ENCODE results near the gene SMYD2.

SMYD2 gene

GRCh38 chr1:214310777-214311690 lies 30.1 kb downstream of the SMYD2 start:
- ChIA-PET POLR2A (no interaction called here), CTCF (interaction anchor here (1.1 to 12.6 kb wide), 3 partner anchors 12 to 50 kb away, joined by 3 to 235 read pairs (median 13); no protein-coding TSS in a partner anchor)
- TF ChIP-seq, protein P1, sequence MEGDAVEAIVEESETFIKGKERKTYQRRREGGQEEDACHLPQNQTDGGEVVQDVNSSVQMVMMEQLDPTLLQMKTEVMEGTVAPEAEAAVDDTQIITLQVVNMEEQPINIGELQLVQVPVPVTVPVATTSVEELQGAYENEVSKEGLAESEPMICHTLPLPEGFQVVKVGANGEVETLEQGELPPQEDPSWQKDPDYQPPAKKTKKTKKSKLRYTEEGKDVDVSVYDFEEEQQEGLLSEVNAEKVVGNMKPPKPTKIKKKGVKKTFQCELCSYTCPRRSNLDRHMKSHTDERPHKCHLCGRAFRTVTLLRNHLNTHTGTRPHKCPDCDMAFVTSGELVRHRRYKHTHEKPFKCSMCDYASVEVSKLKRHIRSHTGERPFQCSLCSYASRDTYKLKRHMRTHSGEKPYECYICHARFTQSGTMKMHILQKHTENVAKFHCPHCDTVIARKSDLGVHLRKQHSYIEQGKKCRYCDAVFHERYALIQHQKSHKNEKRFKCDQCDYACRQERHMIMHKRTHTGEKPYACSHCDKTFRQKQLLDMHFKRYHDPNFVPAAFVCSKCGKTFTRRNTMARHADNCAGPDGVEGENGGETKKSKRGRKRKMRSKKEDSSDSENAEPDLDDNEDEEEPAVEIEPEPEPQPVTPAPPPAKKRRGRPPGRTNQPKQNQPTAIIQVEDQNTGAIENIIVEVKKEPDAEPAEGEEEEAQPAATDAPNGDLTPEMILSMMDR (IDR thresholded peaks at IDR 0.05; ENCODE audit: control extremely low read depth, extremely low read depth, low read depth, missing control alignments) = no peak
- no peak for DNase-seq (ENCODE audit: extremely low spot score)

GRCh38 chr1:214312530-214313051 lies 31.6 kb downstream of the SMYD2 start:
- TF ChIP-seq, protein P1 (IDR thresholded peaks at IDR 0.05; ENCODE audit: control extremely low read depth, extremely low read depth, low read depth, missing control alignments) = no peak
- POLR2A ChIA-PET = interaction anchor here (0.6 kb wide), 1 partner anchor 1695 kb away, joined by 3 read pairs; no protein-coding TSS in a partner anchor
- CTCF ChIA-PET = interaction anchor here (0.7 to 12.6 kb wide), 5 partner anchors 9 to 52 kb away, joined by 3 to 235 read pairs (median 5); no protein-coding TSS in a partner anchor
- no peak for DNase-seq (ENCODE audit: extremely low spot score)

GRCh38 chr1:214314178-214314843 lies 33.4 kb downstream of the SMYD2 start:
- POLR2A ChIA-PET = no interaction called here

DNA sequence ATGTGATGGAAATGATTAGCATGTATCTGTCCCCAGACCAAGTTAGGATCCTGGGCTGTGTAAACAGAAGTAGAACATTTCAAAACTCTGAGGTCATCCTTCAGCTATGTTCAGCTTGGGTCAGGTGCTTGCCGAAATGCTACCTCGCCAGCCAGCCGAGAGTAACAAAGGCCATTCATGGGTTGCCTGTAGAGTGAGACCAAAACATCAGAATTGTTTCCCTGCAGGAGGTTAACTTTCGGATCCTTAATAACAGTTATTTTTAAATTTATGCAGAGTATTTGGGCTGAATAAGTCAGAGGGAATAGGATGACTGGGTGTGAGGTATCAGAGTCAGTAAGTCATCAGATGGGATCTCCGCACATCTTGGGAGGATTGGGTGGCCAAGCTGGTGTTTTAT lies 35.6 kb downstream of the SMYD2 start:
- ChIA-PET CTCF (interaction anchor here (0.6 to 12.6 kb wide), 11 partner anchors 8 to 528 kb away, joined by 3 to 235 read pairs (median 5); no protein-coding TSS in a partner anchor), POLR2A (no interaction called here)
- DNase-seq (ENCODE audit: extremely low spot score) = no peak

More at GRCh38 chr1:214314178-214314843, 33.4 kb downstream of the SMYD2 start:
- no peak for DNase-seq (ENCODE audit: extremely low spot score)
- TF ChIP-seq, protein P1 (IDR thresholded peaks at IDR 0.05; ENCODE audit: control extremely low read depth, extremely low read depth, low read depth, missing control alignments) = no peak
- CTCF ChIA-PET = interaction anchor here (1.6 to 12.6 kb wide), 3 partner anchors 17 to 76 kb away, joined by 3 to 235 read pairs (median 79); no protein-coding TSS in a partner anchor

GRCh38 chr1:214317300-214317699 lies 36.3 kb downstream of the SMYD2 start:
- ChIA-PET POLR2A (interaction anchor here (0.6 kb wide), 1 partner anchor 16 kb away, joined by 3 read pairs; no protein-coding TSS in a partner anchor), CTCF (interaction anchor here (0.9 to 12.6 kb wide), 13 partner anchors 10 to 268 kb away, joined by 3 to 235 read pairs (median 5); no protein-coding TSS in a partner anchor)
- TF ChIP-seq, protein P1 (IDR thresholded peaks at IDR 0.05; ENCODE audit: control extremely low read depth, extremely low read depth, low read depth, missing control alignments) = no peak
- DNase-seq (ENCODE audit: extremely low spot score) = no peak

More for the DNA sequence above, 35.6 kb downstream of the SMYD2 start:
- TF ChIP-seq, protein P1 (IDR thresholded peaks at IDR 0.05; ENCODE audit: control extremely low read depth, extremely low read depth, low read depth, missing control alignments) = no peak

DNA sequence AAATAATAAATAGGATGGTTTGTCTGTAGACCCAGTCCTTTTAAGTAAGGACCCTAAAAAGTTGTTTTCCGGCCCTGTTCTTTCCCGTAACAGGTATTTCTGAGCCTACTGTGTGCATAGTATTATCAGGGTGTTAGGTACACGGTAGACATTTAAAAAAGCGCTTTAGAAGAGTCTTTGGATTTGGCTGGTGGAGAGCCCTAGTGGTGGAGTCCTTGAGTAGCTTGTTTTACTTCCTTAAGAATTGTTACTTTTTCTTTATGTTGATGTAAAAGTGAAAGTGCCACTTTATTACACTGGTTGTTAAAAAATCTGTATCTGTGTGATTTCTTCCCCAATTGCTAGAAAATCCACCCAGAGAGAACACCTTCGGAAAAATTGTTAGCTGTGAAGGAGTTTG lies 36.8 kb downstream of the SMYD2 start:
- DNase-seq (ENCODE audit: extremely low spot score) = no peak
- CTCF ChIA-PET = interaction anchor here (0.9 to 12.6 kb wide), 11 partner anchors 10 to 106 kb away, joined by 3 to 235 read pairs (median 6); no protein-coding TSS in a partner anchor
- TF ChIP-seq, protein P1 (IDR thresholded peaks at IDR 0.05; ENCODE audit: control extremely low read depth, extremely low read depth, low read depth, missing control alignments) = no peak
- POLR2A ChIA-PET = interaction anchor here (0.6 kb wide), 1 partner anchor 17 kb away, joined by 3 read pairs; no protein-coding TSS in a partner anchor

Data from GM10248 (cell line).